Motor neuron (in vitro differentiated cells): ENCODE measurements around the gene IMMP2L. TPM values are rescaled to one million over a fixed set of nuclear protein-coding genes. Genes with fewer than 3 reads are reported as not detected.
"Not testable (repeated sequence)": the region's sequence is repeated elsewhere in the genome, so short reads cannot be mapped to it uniquely, and the experiment has no call there.

Experiments
- ATAC-seq, 8 experiments: fragments of 200-7000 bp; cut with Tn5 transposase; replicated peaks in 6 of 8; 2 replicates each; pipeline ENCODE4 v1.8.0; 2021; ENCODE audit warnings: mild to moderate bottlenecking in 8 of 8, moderate library complexity in 8 of 8
- H3K27ac ChIP-seq, 2 donors: fragments of 250-450 bp; sonication (Bioruptor Pico); 2 replicates each; pipeline ENCODE4 v1.9.0; 2021; ENCODE audit warnings: antibody characterized with exemption in 2 of 2, mild to moderate bottlenecking in 2 of 2, moderate library complexity in 1 of 2
- H3K4me1 ChIP-seq, 2 donors: fragments of 250-450 bp; sonication (Bioruptor Pico); replicated peaks in 1 of 2; 2 replicates each; pipeline ENCODE4 v1.6.1; 2021; ENCODE audit warnings: antibody characterized with exemption in 2 of 2, mild to moderate bottlenecking in 2 of 2, moderate library complexity in 1 of 2
- H3K4me3 ChIP-seq, 5 donors: fragments of 250-450 bp; sonication (Bioruptor Pico); 2 replicates each; pipeline ENCODE4 v1.9.0; 2021; ENCODE audit warnings: antibody characterized with exemption in 5 of 5, mild to moderate bottlenecking in 5 of 5, moderate library complexity in 4 of 5
- WGBS, 10 experiments: fragments of 450-650 bp; shearing (Covaris generic); methylation state at CpG; one replicate each; pipeline ENCODE4 v1.0.0; 2022; 5-methylcytosine and 5-hydroxymethylcytosine counted together
- in situ Hi-C, 9 experiments: fragments of 400-800 bp; cut with MboI; loops; one replicate each; pipeline ENCODE4 v1.15.0; 2021; ENCODE audit warnings: low sequenced_read_pairs in 9 of 9, low pct_unique_long_range_greater_than_20kb in 2 of 9; ENCODE audit not compliant: unreplicated experiment in 9 of 9
- total RNA-seq, 8 experiments: library from RNA; unstranded; fragments of 300-600 nt; gene quantifications; 2 replicates each; pipeline versions ENCODE4 v1.2.3 to v1.2.4, GENCODE V29; 2022

IMMP2L gene
- total RNA-seq, 8 experiments from 2014 or later: 9.9 to 78.5 (median 19.3) TPM

DNA sequence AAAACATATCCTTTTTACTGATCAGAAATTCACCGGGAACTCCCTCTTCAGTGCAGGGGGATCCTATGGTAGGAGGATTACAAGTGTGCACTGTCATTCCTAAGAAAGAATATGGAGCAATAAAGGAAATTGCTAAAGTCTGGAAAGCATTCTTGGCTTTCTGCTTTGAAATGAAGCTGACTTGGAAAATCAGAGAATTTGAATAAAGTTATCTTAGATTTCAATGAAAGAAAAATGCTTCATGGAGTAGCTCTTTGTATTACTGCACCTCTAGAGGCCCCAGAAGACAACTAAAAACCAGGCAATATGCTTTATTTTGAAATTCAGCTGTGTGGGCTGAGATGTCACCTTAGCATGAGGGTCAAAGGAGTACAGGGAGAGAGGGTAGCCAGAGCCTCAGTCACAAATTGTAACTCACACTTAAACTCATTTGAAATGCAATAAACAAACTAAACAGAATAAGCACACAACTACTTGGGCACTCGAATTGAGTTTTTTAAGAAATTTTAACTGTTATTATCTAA lies 102.5 kb downstream of the IMMP2L start:
- no peaks in the 10 kb centered on the region for H3K4me1 ChIP-seq
- 44 to 100% (median 64%) methylated on average over 1 to 2 of the region's 2 CpGs; no CpG with 5 or more reads in 1 of the 10 experiments for WGBS, 10 experiments
- H3K27ac ChIP-seq: no peak overlapping the region
- in situ Hi-C loops: no loop called here
- H3K4me3 ChIP-seq: no peak overlapping the region
- peak in 1 of 8 experiments; percentile 18 for ATAC-seq

DNA sequence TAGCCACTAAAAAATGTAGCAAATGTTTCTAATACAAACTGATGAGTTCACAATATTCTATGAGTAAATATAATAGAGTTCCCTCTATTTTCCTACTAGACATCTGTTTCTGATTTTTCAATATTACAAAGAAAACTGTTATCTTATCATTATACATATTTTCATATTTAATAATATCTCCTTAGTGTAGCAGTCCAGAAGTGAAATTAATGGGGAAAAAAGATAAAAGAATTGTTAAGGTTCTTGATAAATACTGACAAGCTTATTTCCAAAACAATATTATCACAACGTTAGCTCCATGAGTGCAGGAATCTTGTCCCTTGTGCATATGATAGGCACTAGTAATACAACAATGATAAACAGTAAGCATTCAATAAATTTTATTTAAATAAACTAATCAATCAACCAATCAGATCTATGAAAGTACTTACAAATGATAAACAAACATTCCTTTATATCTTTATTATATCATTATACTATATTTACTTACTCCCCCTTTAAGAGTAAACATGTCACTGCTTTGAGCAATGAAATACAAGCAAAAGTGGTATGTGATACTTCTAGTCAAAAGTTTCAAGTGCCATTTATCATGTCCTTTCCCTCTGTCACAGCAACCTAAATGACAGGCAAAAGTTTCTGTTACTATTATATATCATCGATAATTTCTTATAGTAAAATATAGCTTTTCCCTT lies 103.1 kb downstream of the IMMP2L start:
- H3K27ac ChIP-seq: no peak overlapping the region
- ATAC-seq: no peak
- WGBS, 10 experiments: 44 to 100% (median 86%) methylated on average over 1 to 2 of the region's 2 CpGs
- H3K4me1 ChIP-seq: no peaks in the 10 kb centered on the region
- in situ Hi-C loops: no loop called here
- no peak overlapping the region for H3K4me3 ChIP-seq

DNA sequence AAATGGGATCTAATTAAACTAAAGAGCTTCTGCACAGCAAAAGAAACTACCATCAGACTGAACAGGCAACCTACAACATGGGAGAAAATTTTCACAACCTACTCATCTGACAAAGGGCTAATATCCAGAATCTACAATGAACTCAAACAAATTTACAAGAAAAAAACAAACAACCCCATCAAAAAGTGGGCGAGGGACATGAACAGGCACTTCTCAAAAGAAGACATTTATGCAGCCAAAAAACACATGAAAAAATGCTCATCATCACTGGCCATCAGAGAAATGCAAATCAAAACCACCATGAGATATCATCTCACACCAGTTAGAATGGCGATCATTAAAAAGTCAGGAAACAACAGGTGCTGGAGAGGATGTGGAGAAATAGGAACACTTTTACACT lies 111.6 kb downstream of the IMMP2L start:
- H3K4me3 ChIP-seq, H3K27ac ChIP-seq, in situ Hi-C loops, H3K4me1 ChIP-seq, ATAC-seq: not testable (repeated sequence)
- WGBS, 10 experiments: no CpG with 5 or more reads among the region's 2 CpGs

DNA sequence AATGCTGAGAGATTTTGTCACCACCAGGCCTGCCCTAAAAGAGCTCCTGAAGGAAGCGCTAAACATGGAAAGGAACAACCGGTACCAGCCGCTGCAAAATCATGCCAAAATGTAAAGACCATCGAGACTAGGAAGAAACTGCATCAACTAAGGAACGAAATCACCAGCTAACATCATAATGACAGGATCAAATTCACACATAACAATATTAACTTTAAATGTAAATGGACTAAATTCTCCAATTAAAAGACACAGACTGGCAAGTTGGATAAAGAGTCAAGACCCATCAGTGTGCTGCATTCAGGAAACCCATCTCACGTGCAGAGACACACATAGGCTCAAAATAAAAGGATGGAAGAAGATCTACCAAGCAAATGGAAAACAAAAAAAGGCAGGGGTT lies 114.8 kb downstream of the IMMP2L start:
- no CpG with 5 or more reads among the region's 6 CpGs for WGBS, 10 experiments
- in situ Hi-C loops, ATAC-seq: not testable (repeated sequence)

DNA sequence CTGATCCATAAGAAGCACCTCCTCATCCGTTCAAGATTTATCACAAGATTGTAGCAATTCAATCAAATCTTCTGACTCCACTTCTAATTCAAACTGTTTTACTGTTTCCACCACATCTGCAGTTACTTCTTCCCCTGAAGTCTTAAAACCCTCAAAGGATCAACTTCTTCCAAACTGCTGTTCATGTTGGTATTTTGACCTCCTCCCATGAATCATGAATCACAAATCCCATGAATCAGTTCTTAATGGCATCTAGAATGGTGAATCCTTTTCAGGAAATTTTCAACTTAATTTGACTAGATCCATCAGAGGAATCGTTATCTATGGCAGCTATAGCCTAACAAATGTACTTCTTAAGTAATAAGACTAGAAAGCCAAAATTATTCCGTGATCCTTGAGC lies 122.3 kb downstream of the IMMP2L start:
- Histone ChIP-seq H3K4me1 (peaks cover 0 to 3% of the 10 kb centered on the region in 2 donors), H3K27ac (no peak overlapping the region), H3K4me3 (no peak overlapping the region)
- in situ Hi-C loops: no loop called here
- 70 to 100% (median 92%) methylated on average over 1 to 3 of the region's 3 CpGs for WGBS, 10 experiments
- no peak for ATAC-seq

More for the DNA sequence above, 114.8 kb downstream of the IMMP2L start:
- H3K4me1 ChIP-seq, H3K4me3 ChIP-seq, H3K27ac ChIP-seq: not testable (repeated sequence)

DNA sequence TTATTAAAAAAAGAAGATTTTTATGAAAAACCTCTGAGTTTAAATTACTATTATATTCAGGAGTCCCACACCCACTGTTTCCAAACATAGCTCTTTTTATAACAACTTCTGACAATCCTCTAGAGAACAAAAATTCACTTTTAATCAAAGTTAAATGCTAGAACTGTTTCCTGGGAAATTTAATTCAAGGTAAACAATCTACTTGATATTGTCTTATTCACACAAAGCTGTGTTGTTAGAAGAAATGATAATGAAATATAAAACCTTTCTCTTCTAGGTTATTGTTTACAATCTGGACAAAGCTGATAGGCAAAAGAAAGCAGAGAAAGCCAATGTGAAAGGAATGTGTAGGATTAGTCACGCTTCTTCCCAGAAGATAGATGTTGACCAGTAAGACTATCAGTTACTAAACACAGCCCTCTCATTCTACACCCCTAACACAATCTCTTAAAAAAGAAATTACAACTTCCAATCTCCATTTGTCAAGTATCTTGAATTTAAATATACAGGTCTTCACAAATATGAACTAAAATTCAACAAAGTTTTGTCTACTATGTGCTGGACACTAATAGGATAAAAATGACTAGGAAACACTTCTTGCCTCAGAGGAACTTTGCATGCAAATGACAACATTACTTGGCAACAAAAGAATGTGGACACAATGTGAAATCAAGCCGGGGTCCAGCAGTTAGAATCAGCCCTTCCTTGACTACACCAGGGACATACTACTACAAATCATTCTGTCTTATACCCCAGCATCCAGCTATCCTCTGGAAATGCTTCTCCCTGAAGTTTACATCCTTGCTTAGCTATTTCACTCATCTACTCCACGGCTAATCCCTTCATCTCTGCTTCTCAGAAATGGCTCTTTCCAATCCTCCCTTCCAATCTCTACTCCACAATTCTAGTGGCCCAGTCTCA lies 123.7 kb downstream of the IMMP2L start:
- no peak overlapping the region for H3K4me3 ChIP-seq
- H3K4me1 ChIP-seq: peaks cover 0 to 3% of the 10 kb centered on the region in 2 donors
- 20 to 88% (median 56%) methylated on average over 1 to 3 of the region's 3 CpGs for WGBS, 10 experiments
- peak; percentile 53 to 94 (median 80) for ATAC-seq
- in situ Hi-C loops: no loop called here
- no peak overlapping the region for H3K27ac ChIP-seq

DNA sequence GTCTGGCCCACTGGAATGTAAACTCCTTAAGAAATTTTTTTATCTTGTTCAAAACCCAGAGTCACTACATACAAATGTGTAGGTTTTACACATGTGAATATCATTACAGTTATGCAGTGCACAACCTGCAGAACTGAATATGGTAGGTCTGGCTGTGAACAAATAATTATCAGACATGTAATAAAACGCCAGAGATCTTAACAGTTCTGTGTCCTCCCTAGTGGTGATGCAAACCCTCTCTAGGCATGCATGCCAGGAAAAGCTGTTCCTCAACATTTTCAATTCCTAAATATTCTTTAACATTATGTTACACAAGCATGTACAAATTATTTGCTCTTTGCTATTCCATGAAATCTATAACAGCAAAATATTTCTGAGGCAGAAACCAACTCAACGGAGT lies 124.6 kb downstream of the IMMP2L start:
- WGBS, 10 experiments: 57 to 100% (median 95%) methylated on average over 1 to 2 of the region's 2 CpGs
- Histone ChIP-seq H3K27ac (no peak overlapping the region), H3K4me1 (peaks cover 0 to 3% of the 10 kb centered on the region in 2 donors), H3K4me3 (no peak overlapping the region)
- in situ Hi-C loops: no loop called here
- ATAC-seq: no peak

DNA sequence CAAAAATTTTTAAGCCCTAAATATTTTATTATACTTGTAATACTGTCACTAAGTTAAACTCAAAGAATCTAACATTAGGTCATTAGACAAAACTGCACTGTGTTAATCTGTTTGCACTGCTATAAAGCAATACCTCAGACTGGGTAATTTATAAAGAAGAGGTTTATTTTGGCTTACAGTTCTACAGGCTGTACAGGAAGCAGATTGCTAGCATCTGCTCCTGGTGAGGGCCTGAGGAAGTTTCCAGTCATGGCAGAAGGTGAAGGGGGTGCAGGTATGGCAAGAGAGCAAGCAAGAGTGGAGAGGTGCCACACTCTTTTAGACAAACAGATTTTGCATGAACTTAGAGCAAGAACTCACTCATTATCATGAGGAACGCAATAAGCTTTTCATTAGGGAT lies 125.7 kb downstream of the IMMP2L start:
- no peak overlapping the region for H3K4me3 ChIP-seq
- peaks cover 0 to 3% of the 10 kb centered on the region in 2 donors for H3K4me1 ChIP-seq
- 86 to 100% (median 100%) methylated on average over 1 of the region's 1 CpG; no CpG with 5 or more reads in 4 of the 10 experiments for WGBS, 10 experiments
- peak in 1 of 8 experiments; percentile 25 for ATAC-seq
- in situ Hi-C loops: no loop called here
- no peak overlapping the region for H3K27ac ChIP-seq

DNA sequence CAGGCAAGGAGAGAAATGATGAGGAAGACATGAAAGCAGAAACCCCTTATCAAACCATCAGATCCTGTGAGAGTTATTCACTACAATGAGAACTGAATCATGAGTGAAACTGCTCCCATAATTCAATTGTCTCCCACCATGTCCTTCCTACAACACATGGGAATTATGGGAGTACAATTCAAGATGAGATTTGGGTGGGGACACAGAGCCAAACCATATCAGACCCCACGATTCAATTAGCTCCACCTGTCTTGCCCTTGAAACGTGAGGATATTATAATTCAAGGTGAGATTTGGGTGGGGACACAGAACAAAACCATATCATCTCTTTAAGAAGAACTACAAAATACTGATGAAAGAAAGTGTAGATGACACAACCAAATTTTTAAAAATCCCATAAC lies 128.9 kb downstream of the IMMP2L start:
- WGBS, 10 experiments: 40 to 100% (median 89%) methylated on average over 1 to 2 of the region's 2 CpGs; no CpG with 5 or more reads in 1 of the 10 experiments
- no peak overlapping the region for H3K4me3 ChIP-seq
- no peak overlapping the region for H3K27ac ChIP-seq
- peaks cover 0 to 1% of the 10 kb centered on the region in 2 donors for H3K4me1 ChIP-seq
- ATAC-seq: no peak
- in situ Hi-C loops: no loop called here

DNA sequence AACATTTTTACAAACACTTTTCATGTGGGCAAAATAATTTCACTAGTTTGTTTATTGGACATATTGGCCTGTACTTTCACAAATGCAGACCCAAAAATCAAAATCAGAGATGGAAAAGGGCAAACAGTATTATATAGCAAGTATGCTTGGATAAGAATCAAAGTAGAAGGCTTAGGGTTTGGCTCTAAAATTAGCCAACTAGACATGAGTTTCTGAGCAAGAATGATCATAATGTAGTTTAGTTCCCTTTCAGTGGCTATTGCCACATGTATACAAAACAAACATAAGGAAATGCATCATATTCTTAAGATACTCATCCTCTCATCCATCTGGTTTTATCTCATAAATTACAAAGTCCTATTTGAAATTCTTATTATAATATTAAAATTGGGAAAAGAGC lies 132.5 kb downstream of the IMMP2L start:
- Histone ChIP-seq H3K4me3 (no peak overlapping the region), H3K4me1 (no peaks in the 10 kb centered on the region), H3K27ac (no peak overlapping the region)
- in situ Hi-C loops: no loop called here
- ATAC-seq: no peak

DNA sequence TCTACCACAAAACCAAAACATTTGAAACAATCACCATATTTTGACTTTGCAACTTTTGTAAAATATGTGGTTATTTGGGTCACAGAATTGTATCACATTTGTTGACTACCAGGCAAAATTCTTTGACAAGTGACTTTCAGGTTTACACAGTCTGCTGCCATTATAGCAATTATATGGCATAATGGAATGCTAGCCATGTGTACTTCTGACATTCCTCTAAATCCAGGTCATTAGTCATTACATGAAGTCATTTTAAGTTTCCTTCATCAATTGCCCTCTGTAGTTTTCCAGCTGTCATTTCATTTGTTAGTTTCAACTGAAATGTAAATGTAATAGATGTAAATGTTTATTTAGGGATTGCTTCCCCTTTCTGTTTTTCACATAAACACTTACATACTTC lies 137.5 kb downstream of the IMMP2L start:
- in situ Hi-C loops: no loop called here
- H3K4me3 ChIP-seq: no peak overlapping the region
- H3K27ac ChIP-seq: no peak overlapping the region
- no peaks in the 10 kb centered on the region for H3K4me1 ChIP-seq
- peak in 1 of 8 experiments; percentile 24 for ATAC-seq

DNA sequence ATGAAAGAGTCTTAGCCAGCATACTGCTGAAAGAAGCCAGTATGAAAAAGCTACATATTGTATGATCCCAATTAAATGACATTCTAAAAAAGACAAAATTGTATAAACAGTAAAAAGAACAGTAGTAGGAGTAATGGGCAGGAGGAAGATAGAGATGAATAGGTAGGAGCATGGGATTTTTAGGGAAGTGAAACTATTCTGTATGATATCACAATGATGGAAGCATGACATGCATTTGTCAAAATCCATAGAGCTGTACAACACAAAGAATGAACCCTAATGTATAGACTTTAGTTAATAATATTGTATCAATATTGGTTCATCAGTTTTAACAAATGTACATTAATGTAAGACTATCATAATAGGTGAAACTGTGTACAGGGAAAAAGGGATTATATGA lies 147.9 kb downstream of the IMMP2L start:
- ATAC-seq: no peak
- Histone ChIP-seq H3K4me1 (peaks cover 0 to 3% of the 10 kb centered on the region in 2 donors), H3K4me3 (no peak overlapping the region), H3K27ac (no peak overlapping the region)
- in situ Hi-C loops: no loop called here

DNA sequence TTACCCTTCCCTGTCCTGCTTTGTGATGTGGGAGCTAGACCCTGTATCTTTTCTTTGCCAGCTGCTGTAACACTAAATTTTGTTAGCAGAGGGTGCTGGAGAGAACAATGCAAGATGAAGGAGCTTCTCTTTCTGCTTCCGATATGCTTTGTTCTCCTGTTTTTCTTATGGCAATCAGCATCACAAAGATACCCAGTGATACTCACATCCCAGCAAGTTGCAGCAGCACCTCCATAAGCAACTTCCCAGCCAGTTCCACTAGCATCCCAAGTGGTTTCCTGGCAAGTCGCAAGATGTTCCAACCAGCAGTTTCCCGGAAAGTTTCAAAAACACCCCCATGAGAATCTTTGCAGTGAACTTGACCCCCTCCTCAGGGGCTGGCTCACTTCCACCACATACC lies 148.6 kb downstream of the IMMP2L start:
- peak in 3 of 8 experiments; percentile 20 to 42 (median 24) for ATAC-seq
- Histone ChIP-seq H3K4me3 (no peak overlapping the region), H3K27ac (no peak overlapping the region), H3K4me1 (peaks cover 0 to 3% of the 10 kb centered on the region in 2 donors)
- 0 to 100% (median 19%) methylated on average over 1 to 3 of the region's 3 CpGs; no CpG with 5 or more reads in 2 of the 10 experiments for WGBS, 10 experiments
- in situ Hi-C loops: no loop called here
